ENCODE results near the gene GRIP2. TPM values are rescaled to one million over a fixed set of nuclear protein-coding genes. Genes with fewer than 3 reads are reported as not detected.

GRIP2 gene
- total and polyA plus RNA-seq, 9 of the 15 experiments (the other 6 are each of a cell fraction or from before 2014, with no cell fraction given), result 0.01 TPM; not detected in 7

GRCh38 chr3:14444380-14444779, 95.8 kb downstream of the GRIP2 start:
- in situ Hi-C loops (cut with MboI) (no loop called here), intact Hi-C loops (cut with micrococcal nuclease) (no loop called here)
- Histone ChIP-seq H3K27me3 (ENCODE audit: control insufficient read depth in 2 of 2, insufficient read depth in 2 of 2, low read length in 2 of 2) (no peaks in the 10 kb centered on the region), H3K9me1 (ENCODE audit: control insufficient read depth, insufficient read depth, low read length) (peaks cover 15% of the 10 kb centered on the region), H3K9me3 (replicated peaks; ENCODE audit: control insufficient read depth, insufficient read depth, low read depth, low read length) (peaks cover 2% of the 10 kb centered on the region), H3K79me2 (ENCODE audit: control insufficient read depth, insufficient read depth, low read length) (peaks cover 56% of the 10 kb centered on the region), H3K9ac (ENCODE audit: insufficient read depth in 1 of 2, low read depth in 2 of 2, low read length in 2 of 2) (no peak overlapping the region), H3K27ac (ENCODE audit: extremely low read depth, low read depth, low read length) (no peak overlapping the region), H2AFZ (ENCODE audit: low read depth, low read length) (no peak overlapping the region), H3K4me3 (no peak overlapping the region), H3K4me2 (ENCODE audit: insufficient read depth, low read length) (no peak overlapping the region), H4K20me1 (replicated peaks; ENCODE audit: control insufficient read depth, insufficient read depth, low read length) (peaks cover 35% of the 10 kb centered on the region), H3K4me1 (replicated peaks in 1 of 2; ENCODE audit: control insufficient read depth in 2 of 2, insufficient read depth in 2 of 2, low read length in 2 of 2) (peaks cover 18 to 33% of the 10 kb centered on the region in 2 experiments), H3K36me3 (ENCODE audit: control insufficient read depth, insufficient read depth, low read length) (peaks cover 96% of the 10 kb centered on the region)
- FAIRE-seq (no peak), DNase-seq (ENCODE audit: extremely low read depth in 1 of 4, low spot score in 3 of 4) (no peak), ATAC-seq (no peak)
- 98% methylated on average over 6 of the region's 6 CpGs for WGBS (ENCODE audit: insufficient coverage, low coverage, missing lambda C conversion rate)
- BruUV-seq (replicated peaks), result no TSS peak
- POLR2A ChIA-PET, result interaction anchor here (0.6 kb wide), 1 partner anchor 255 kb away, joined by 3 read pairs; no protein-coding TSS in a partner anchor
- CTCF ChIA-PET (ENCODE audit: low intra/inter-chr PET ratio), result no interaction called here
- TF ChIP-seq PML (IDR thresholded peaks at IDR 0.05; ENCODE audit: low read length) (no peak), HNRNPK (IDR thresholded peaks at IDR 0.05; ENCODE audit: low read depth, low read length, poor library complexity, severe bottlenecking) (no peak), CEBPG (CRISPR knock-in tag; IDR thresholded peaks at IDR 0.05) (no peak), CEBPG (tag; conservative IDR thresholded peaks at IDR 0.05 in 1 of 2, IDR thresholded peaks at IDR 0.05 in 1 of 2) (no peak), E2F4 (CRISPR knock-in tag; IDR thresholded peaks at IDR 0.05; ENCODE audit: low read depth) (no peak), CCNT2 (IDR thresholded peaks at IDR 0.05; ENCODE audit: borderline replicate concordance, extremely low read depth, insufficient read length, low read depth, low read length) (no peak), CHD7 (IDR thresholded peaks at IDR 0.05; ENCODE audit: low read depth, low read length) (no peak), ZNF277 (CRISPR knock-in tag; IDR thresholded peaks at IDR 0.05; ENCODE audit: borderline replicate concordance) (no peak)

All from K562 (cell line).